MM.1S (cell line): ENCODE results near the gene IFTAP.
A peak's percentile ranks its signal among the peaks of the same experiment; 100 is the strongest.

Experiments used
- EZH2 ChIP-seq: fragments of 300-600 bp; sonication (generic); optimal IDR thresholded peaks from 2 replicates; pipeline ENCODE3; 2017; ENCODE audit warnings: low read depth, mild to moderate bottlenecking, antibody characterized with exemption, low read length, mixed read lengths
- EZH2phosphoT487 ChIP-seq: fragments of 300-600 bp; sonication (generic); IDR thresholded peaks from 2 replicates; pipeline ENCODE4 v1.6.1; 2018; ENCODE audit warnings: antibody characterized with exemption, low read length
- TF ChIP-seq, protein P1 (sequence below): fragments of 300-600 bp; sonication (generic); IDR thresholded peaks from 2 replicates; pipeline ENCODE4 v1.5.1; 2016; ENCODE audit warnings: antibody characterized with exemption, low read length, mixed read lengths

DNA sequence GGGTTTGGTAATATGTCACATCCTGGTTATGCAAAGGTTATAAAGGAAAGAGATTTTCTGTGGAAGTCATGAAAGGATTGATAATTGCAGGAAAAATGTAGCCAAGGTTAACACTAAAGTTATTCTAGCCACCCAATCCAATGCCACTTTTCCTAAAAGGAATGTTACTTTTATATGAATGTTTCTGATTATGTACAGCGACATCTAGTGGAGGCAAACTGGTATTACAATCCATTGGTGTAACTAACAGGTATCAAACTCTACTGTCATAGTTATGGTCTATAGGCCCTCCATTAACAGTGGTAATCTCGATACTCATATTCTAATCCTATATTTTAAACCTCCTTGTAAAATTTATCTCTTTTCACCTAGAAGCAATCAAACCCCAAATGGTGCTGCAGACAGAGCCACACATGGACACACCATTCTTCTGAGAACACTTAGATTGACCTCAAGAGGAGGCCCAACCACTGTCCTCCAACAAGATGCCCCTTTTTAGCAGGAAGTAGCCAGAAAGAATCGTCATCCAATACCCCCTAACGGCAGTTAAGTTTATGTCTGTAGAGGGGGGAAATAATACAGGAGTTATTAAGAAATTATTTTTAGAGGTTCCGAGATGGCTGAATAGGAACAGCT lies 78.6 kb downstream of the IFTAP start:
- TF ChIP-seq, protein P1, sequence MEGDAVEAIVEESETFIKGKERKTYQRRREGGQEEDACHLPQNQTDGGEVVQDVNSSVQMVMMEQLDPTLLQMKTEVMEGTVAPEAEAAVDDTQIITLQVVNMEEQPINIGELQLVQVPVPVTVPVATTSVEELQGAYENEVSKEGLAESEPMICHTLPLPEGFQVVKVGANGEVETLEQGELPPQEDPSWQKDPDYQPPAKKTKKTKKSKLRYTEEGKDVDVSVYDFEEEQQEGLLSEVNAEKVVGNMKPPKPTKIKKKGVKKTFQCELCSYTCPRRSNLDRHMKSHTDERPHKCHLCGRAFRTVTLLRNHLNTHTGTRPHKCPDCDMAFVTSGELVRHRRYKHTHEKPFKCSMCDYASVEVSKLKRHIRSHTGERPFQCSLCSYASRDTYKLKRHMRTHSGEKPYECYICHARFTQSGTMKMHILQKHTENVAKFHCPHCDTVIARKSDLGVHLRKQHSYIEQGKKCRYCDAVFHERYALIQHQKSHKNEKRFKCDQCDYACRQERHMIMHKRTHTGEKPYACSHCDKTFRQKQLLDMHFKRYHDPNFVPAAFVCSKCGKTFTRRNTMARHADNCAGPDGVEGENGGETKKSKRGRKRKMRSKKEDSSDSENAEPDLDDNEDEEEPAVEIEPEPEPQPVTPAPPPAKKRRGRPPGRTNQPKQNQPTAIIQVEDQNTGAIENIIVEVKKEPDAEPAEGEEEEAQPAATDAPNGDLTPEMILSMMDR, result peak; percentile 76
- TF ChIP-seq EZH2 (no peak), EZH2phosphoT487 (no peak)
